Measurements from ENCODE around the gene GREB1L. TPM values are rescaled to one million over a fixed set of nuclear protein-coding genes. Genes with fewer than 3 reads are reported as not detected.

GREB1L gene
- polyA plus RNA-seq, 2 of the 4 experiments (the other 2 are of a cell fraction): 1.4 to 2.8 TPM

DNA sequence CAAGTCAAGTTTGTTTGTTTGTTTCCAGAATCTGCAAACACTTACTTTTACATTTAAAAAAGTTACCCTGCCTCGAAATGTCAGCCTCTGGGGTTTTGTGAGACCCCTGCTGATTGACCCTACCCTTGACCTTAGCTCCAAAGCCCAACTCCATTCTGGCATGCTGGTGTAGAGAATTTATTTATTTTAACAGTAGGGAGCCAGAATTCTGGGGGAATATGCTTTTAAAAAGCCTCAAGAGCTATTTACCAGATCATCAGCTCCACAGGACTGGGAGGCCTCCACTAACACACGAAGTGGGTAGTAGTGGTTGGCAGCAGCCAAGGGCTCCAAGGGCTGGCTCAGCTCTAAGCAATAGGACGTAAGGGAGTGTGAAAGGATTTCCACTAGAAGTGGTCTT lies 23.2 kb upstream of the GREB1L start:
- no peak overlapping the region for H3K4me3 ChIP-seq
- H3K4me2 ChIP-seq: no peak overlapping the region
- FAIRE-seq (no peak), DNase-seq (ENCODE audit: low read depth in 1 of 2, low spot score in 1 of 2) (no peak), ATAC-seq (no peak)
- ChIA-PET CTCF (no interaction called here), POLR2A (no interaction called here)
- TF ChIP-seq ZNF302 (CRISPR knock-in tag; IDR thresholded peaks at IDR 0.05): no peak
- TF ChIP-seq, protein P1, sequence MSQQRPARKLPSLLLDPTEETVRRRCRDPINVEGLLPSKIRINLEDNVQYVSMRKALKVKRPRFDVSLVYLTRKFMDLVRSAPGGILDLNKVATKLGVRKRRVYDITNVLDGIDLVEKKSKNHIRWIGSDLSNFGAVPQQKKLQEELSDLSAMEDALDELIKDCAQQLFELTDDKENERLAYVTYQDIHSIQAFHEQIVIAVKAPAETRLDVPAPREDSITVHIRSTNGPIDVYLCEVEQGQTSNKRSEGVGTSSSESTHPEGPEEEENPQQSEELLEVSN (IDR thresholded peaks at IDR 0.05; ENCODE audit: borderline replicate concordance, low read depth): no peak
- TF ChIP-seq RCOR1 (IDR thresholded peaks at IDR 0.05; ENCODE audit: low read depth, low read length): no peak
- no peak for TF ChIP-seq POLR2AphosphoS2 (conservative IDR thresholded peaks at IDR 0.05; ENCODE audit: low read length)
- TF ChIP-seq ESRRA (IDR thresholded peaks at IDR 0.05; ENCODE audit: borderline replicate concordance, low read length): no peak
- TF ChIP-seq EHF (CRISPR knock-in tag; IDR thresholded peaks at IDR 0.05): no peak
- no peak for TF ChIP-seq HEYL (CRISPR knock-in tag; IDR thresholded peaks at IDR 0.05)
- TF ChIP-seq CBX2 (IDR thresholded peaks at IDR 0.05; ENCODE audit: borderline replicate concordance, low read depth): no peak
- no peak for TF ChIP-seq MYC (IDR thresholded peaks at IDR 0.05; ENCODE audit: borderline replicate concordance, low read length)
- TF ChIP-seq ELK1 (IDR thresholded peaks at IDR 0.05; ENCODE audit: low read depth, low read length): no peak
- no peak for TF ChIP-seq ZC3H11A (IDR thresholded peaks at IDR 0.05)
- TF ChIP-seq SREBF2 (IDR thresholded peaks at IDR 0.05): no peak
- 57% methylated on average over 3 of the region's 3 CpGs for WGBS (ENCODE audit: missing lambda C conversion rate)
- no peaks in the 10 kb centered on the region for H3K9me3 ChIP-seq
- H3K4me1 ChIP-seq: no peaks in the 10 kb centered on the region
- H3K27ac ChIP-seq: no peak overlapping the region

- H3K27ac ChIP-seq: no peak overlapping the region
- WGBS (ENCODE audit: missing lambda C conversion rate): 63% methylated on average over 6 of the region's 6 CpGs
- ATAC-seq: no peak
- H3K4me1 ChIP-seq: no peaks in the 10 kb centered on the region
- ChIA-PET POLR2A (no interaction called here), CTCF (no interaction called here)
- no peak overlapping the region for H3K4me2 ChIP-seq
- H3K4me3 ChIP-seq: no peak overlapping the region
- no peak for FAIRE-seq
- no peak for DNase-seq (ENCODE audit: low read depth in 1 of 2, low spot score in 1 of 2)
- TF ChIP-seq SMC3 (IDR thresholded peaks at IDR 0.05): no peak
- no peak for TF ChIP-seq USF2 (IDR thresholded peaks at IDR 0.05)
- TF ChIP-seq, protein P1 (IDR thresholded peaks at IDR 0.05; ENCODE audit: borderline replicate concordance, low read depth): no peak
- no peak for TF ChIP-seq RAD21 (conservative IDR thresholded peaks at IDR 0.05 in 1 of 2, IDR thresholded peaks at IDR 0.05 in 1 of 2)
- no peak for TF ChIP-seq MAZ (IDR thresholded peaks at IDR 0.05; ENCODE audit: borderline replicate concordance, low read depth, low read length)
- TF ChIP-seq RARB (CRISPR knock-in tag; IDR thresholded peaks at IDR 0.05): no peak
- TF ChIP-seq CEBPB (IDR thresholded peaks at IDR 0.05): no peak
- no peak for TF ChIP-seq SREBF2 (IDR thresholded peaks at IDR 0.05)
- TF ChIP-seq KDM5A (IDR thresholded peaks at IDR 0.05): no peak
- no peak for TF ChIP-seq HOXB13 (CRISPR knock-in tag; IDR thresholded peaks at IDR 0.05; ENCODE audit: low read depth)
- TF ChIP-seq EHMT2 (IDR thresholded peaks at IDR 0.05; ENCODE audit: low read depth): no peak
- no peaks in the 10 kb centered on the region for H3K9me3 ChIP-seq
Measured at GRCh38 chr18:21230436-21230835, 11.6 kb upstream of the GREB1L start.

All from A549 (cell line).